Mesendoderm (in vitro differentiated cells): ENCODE results near the gene SENP8.

Source experiments
- DNase-seq: peaks from one replicate; pipeline ENCODE4 v3.0.0; 2013
- H2AK5ac ChIP-seq: 2 replicates; pipeline ENCODE4 v1.6.1; 2013; ENCODE audit warnings: low read length, inconsistent platforms
- H2BK120ac ChIP-seq: 2 replicates; pipeline ENCODE4 v1.6.1; 2013; ENCODE audit warnings: low read depth, mild to moderate bottlenecking, low read length, moderate library complexity, mixed read lengths
- H2BK15ac ChIP-seq: replicated peaks from 2 replicates; pipeline ENCODE4 v1.6.1; 2013; ENCODE audit warnings: low read depth, mild to moderate bottlenecking, moderate library complexity
- H2BK5ac ChIP-seq: 2 replicates; pipeline ENCODE4 v1.6.1; 2013; ENCODE audit warnings: low read length, inconsistent platforms
- H3K18ac ChIP-seq: 2 replicates; pipeline ENCODE4 v1.6.1; 2013; ENCODE audit warnings: mild to moderate bottlenecking, low read length, mixed read lengths
- H3K23ac ChIP-seq: one replicate; pipeline ENCODE4 v1.6.1; 2013; ENCODE audit warnings: low read length
- H3K27ac ChIP-seq: 2 replicates; pipeline ENCODE4 v1.5.1; 2013; ENCODE audit warnings: low read depth, mild to moderate bottlenecking, inconsistent platforms, low read length, moderate library complexity
- H3K27me3 ChIP-seq: 2 replicates; pipeline ENCODE4 v1.6.1; 2013; ENCODE audit warnings: low read length, control low read depth, mild to moderate bottlenecking, inconsistent platforms; ENCODE audit not compliant: insufficient read depth, poor library complexity
- H3K36me3 ChIP-seq: 2 replicates; pipeline ENCODE4 v1.6.1; 2013; ENCODE audit warnings: low read length, inconsistent platforms; ENCODE audit not compliant: control insufficient read depth, insufficient read depth
- H3K4ac ChIP-seq: one replicate; pipeline ENCODE4 v1.6.1; 2013; ENCODE audit warnings: low read depth, mild to moderate bottlenecking, low read length, moderate library complexity
- H3K4me1 ChIP-seq: 2 replicates; pipeline ENCODE4 v1.6.1; 2013; ENCODE audit warnings: low read depth, low read length, inconsistent platforms; ENCODE audit not compliant: control insufficient read depth
- H3K4me2 ChIP-seq: 2 replicates; pipeline ENCODE4 v1.6.1; 2013; ENCODE audit warnings: low read length
- H3K4me3 ChIP-seq: 2 replicates; pipeline ENCODE4 v1.5.1; 2013; ENCODE audit warnings: mild to moderate bottlenecking, low read length
- H3K56ac ChIP-seq: one replicate; pipeline ENCODE4 v1.6.1; 2013; ENCODE audit warnings: low read length
- H3K79me1 ChIP-seq: 2 replicates; pipeline ENCODE4 v1.6.1; 2013; ENCODE audit warnings: low read length, inconsistent platforms
- H3K79me2 ChIP-seq: 2 replicates; pipeline ENCODE4 v1.6.1; 2013; ENCODE audit warnings: mild to moderate bottlenecking, low read length; ENCODE audit not compliant: control insufficient read depth, insufficient read depth
- H3K9ac ChIP-seq: 2 replicates; pipeline ENCODE4 v1.6.1; 2013; ENCODE audit warnings: low read length, inconsistent platforms
- H4K5ac ChIP-seq: one replicate; pipeline ENCODE4 v1.6.1; 2013; ENCODE audit warnings: low read length
- H4K8ac ChIP-seq: one replicate; pipeline ENCODE4 v1.6.1; 2013; ENCODE audit warnings: low read depth, mild to moderate bottlenecking, control low read depth, low read length, moderate library complexity
- WGBS: extraction: QIAGEN DNeasy Blood & Tissue Kit; methylation state at CpG from one replicate; pipeline ENCODE4 v1.1.7; 2013; ENCODE audit warnings: low lambda C conversion rate, missing lambda C conversion rate; ENCODE audit not compliant: insufficient coverage; ENCODE audit errors: extremely low coverage; 5-methylcytosine and 5-hydroxymethylcytosine counted together

Gene SENP8

DNA sequence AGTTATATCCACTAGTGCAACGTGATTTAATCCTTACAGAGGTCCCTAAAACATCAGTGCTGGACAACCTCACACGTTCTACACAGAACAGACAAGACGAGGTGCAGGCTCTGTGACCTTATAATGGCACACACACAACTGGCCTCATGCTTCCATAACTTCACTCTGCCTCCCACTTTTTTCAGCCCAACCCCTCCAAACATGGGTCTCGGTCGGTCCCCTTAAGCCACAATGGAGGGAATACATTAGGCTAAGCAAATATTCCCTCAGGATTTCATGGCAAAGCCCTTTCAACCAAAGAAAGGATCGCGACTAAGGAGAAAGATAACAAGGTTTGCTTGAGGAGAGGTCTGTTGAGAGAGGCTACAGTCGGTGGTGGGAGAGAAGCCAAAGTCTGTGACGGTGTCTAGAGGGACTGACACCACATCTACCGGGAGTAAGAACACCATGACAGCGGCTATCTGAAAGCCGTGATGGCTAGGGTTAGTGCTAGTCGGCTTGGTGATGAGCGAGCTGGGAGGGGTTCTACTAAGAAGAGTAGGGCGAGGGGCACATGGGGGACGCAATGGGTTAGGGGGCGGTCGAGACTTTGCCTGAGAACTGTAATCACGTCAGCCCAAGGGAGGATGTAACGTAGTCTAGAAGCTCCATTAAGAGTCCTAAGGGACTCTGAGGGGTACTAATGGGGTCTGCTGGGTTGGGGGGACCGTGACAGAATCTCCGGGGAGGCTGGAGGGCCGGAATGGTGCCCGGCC is 1.3 kb upstream of the SENP8 start:
- WGBS = no CpG with 5 or more reads among the region's 24 CpGs
- Histone ChIP-seq H3K79me1 (peaks cover 3% of the 10 kb centered on the region), H4K8ac (no peak overlapping the region), H3K18ac (no peak overlapping the region), H3K79me2 (no peaks in the 10 kb centered on the region), H3K4me2 (peak overlapping the region; percentile 85), H2BK15ac (no peak overlapping the region), H3K36me3 (no peaks in the 10 kb centered on the region), H4K5ac (no peak overlapping the region), H3K56ac (peak overlapping the region; percentile 78), H2BK5ac (no peak overlapping the region), H3K4ac (no peak overlapping the region), H3K27ac (no peak overlapping the region), H3K27me3 (no peaks in the 10 kb centered on the region), H2AK5ac (no peak overlapping the region), H3K4me1 (no peaks in the 10 kb centered on the region), H3K4me3 (peak overlapping the region; percentile 53), H3K9ac (peak overlapping the region; percentile 74), H3K23ac (no peak overlapping the region), H2BK120ac (no peak overlapping the region)
- peak; percentile 56 for DNase-seq

DNA sequence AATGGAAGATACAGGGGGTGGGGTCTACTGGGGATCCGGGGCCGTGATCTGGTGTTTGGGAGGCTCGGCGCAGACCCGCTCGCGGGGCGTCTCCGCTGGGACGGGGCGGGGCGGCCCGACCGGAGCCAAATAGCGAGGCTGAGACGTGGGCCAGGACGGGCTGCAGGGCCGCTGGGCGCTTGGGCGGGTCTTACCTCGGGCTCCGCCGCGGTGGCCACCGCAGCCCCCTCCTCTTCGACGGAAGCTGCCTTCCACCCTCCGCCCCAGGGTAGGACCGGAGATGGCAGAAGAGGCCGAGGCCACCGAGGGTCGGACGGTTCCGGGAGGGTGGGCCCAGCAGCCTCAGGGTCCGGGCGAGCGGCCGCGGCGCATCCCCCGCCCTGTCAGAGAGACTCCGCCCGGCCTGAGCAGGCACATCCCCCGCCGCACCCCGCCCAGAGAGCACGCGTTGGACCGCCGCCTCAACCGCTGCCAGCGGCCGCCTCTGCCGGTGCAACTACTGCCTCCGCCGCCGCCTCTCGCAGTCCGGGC is 652 bp upstream of the SENP8 start:
- Histone ChIP-seq H3K4me1 (no peaks in the 10 kb centered on the region), H3K36me3 (no peaks in the 10 kb centered on the region), H4K5ac (no peak overlapping the region), H3K18ac (peak overlapping the region; percentile 29), H3K4me3 (peak overlapping the region; percentile 53), H3K4ac (no peak overlapping the region), H3K9ac (peak overlapping the region; percentile 74), H3K79me2 (no peaks in the 10 kb centered on the region), H3K27me3 (no peaks in the 10 kb centered on the region), H3K27ac (peak overlapping the region; percentile 74), H2BK5ac (no peak overlapping the region), H2BK120ac (no peak overlapping the region), H4K8ac (no peak overlapping the region), H3K23ac (no peak overlapping the region), H2BK15ac (no peak overlapping the region), H3K4me2 (peak overlapping the region; percentile 85), H3K56ac (peak overlapping the region; percentile 78), H2AK5ac (no peak overlapping the region), H3K79me1 (peaks cover 3% of the 10 kb centered on the region)
- DNase-seq = peak; percentile 84
- no CpG with 5 or more reads among the region's 59 CpGs for WGBS

DNA sequence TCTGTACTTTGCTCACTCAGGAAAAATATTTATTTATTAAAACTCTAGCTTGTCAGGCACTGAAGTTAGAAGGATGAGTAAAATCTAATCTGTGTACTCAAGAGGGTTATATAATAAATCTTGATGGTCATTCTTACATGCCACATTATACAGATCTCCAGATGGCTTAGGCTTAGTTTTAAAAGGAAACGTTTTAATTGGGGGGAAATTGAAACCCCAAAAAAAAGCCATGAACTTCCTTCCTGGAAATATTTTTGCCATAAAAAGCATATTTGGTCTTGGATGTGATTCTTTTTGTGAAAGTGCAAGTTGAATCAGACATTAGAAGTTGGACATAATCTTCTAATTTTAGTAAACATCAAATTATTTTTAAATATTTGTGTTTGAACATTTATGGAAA is 6.0 kb downstream of the SENP8 start:
- DNase-seq = no peak
- no peak overlapping the region for H3K4me3 ChIP-seq
- H3K23ac ChIP-seq = no peak overlapping the region
- H3K9ac ChIP-seq = no peak overlapping the region
- no CpG with 5 or more reads among the region's 1 CpG for WGBS
- no peak overlapping the region for H3K27ac ChIP-seq
- H3K36me3 ChIP-seq = no peaks in the 10 kb centered on the region
- H2BK120ac ChIP-seq = no peak overlapping the region
- H3K4me2 ChIP-seq = no peak overlapping the region
- no peak overlapping the region for H2AK5ac ChIP-seq
- no peak overlapping the region for H4K5ac ChIP-seq
- no peaks in the 10 kb centered on the region for H3K79me1 ChIP-seq
- H4K8ac ChIP-seq = no peak overlapping the region
- H2BK15ac ChIP-seq = no peak overlapping the region
- H3K18ac ChIP-seq = no peak overlapping the region
- no peak overlapping the region for H3K56ac ChIP-seq
- H3K4me1 ChIP-seq = no peaks in the 10 kb centered on the region
- no peaks in the 10 kb centered on the region for H3K27me3 ChIP-seq
- no peak overlapping the region for H3K4ac ChIP-seq
- no peaks in the 10 kb centered on the region for H3K79me2 ChIP-seq
- H2BK5ac ChIP-seq = no peak overlapping the region

DNA sequence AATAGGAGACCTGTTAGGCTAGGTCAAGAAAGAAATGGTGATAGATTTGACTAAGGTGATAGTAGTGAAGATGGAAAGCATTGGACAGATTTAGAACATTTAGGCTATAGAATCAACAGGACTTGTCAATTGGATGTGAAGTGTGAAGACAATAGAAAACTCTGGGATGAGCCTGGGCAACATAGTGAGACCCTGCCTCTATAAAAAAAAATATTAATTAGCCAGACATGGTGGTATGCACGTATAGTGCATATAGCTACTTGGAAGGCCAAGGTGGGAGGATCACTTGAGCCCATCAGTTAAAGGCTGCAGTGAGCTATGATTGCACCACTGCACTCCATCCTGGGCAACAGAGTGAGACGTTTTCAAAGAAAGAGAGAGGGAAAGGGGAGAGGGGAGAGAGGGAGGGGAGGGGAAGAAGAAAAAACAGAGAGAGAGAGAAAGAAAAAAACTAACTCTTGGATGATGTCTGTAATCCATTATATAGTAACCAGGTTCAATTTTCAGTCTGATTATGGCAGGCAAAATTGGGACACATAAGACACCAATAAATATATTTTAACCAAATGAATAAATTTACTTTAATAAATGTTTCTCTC is 9.6 kb downstream of the SENP8 start:
- Histone ChIP-seq H2BK15ac (no peak overlapping the region), H2BK5ac (no peak overlapping the region), H3K4me2 (no peak overlapping the region), H3K23ac (no peak overlapping the region), H3K4ac (no peak overlapping the region), H4K8ac (no peak overlapping the region), H4K5ac (no peak overlapping the region), H3K56ac (no peak overlapping the region), H3K27ac (no peak overlapping the region), H3K79me2 (no peaks in the 10 kb centered on the region), H2BK120ac (no peak overlapping the region), H3K4me1 (no peaks in the 10 kb centered on the region), H3K79me1 (no peaks in the 10 kb centered on the region), H3K9ac (no peak overlapping the region), H3K4me3 (no peak overlapping the region), H3K36me3 (no peaks in the 10 kb centered on the region), H2AK5ac (no peak overlapping the region), H3K27me3 (no peaks in the 10 kb centered on the region), H3K18ac (no peak overlapping the region)
- WGBS = no CpG with 5 or more reads among the region's 2 CpGs
- no peak for DNase-seq

DNA sequence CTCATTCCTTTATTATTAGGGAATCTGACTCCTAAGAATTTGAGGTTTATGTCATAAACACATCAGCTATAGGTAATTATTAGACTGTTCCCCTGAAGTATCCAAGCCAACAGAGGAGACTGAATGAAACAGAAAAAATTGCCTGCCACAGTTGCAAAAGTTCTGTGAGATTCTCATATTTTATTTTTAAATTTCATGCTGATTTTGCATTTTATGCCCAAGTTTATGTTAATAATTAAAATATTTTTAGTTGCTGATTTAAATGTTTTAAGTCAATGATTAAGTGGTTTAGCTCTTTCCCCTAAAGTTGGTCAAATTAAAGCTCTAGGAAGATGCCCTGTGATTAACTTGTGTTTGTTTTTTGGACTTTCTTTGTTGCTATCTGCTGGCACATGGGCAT is 10.2 kb downstream of the SENP8 start:
- Histone ChIP-seq H2BK120ac (no peak overlapping the region), H2AK5ac (no peak overlapping the region)

More for the DNA sequence above, 10.2 kb downstream of the SENP8 start:
- H3K36me3 ChIP-seq = no peaks in the 10 kb centered on the region
- DNase-seq = no peak
- no peak overlapping the region for H3K4me2 ChIP-seq
- H3K4ac ChIP-seq = no peak overlapping the region
- H3K9ac ChIP-seq = no peak overlapping the region
- H3K27ac ChIP-seq = no peak overlapping the region
- no peaks in the 10 kb centered on the region for H3K4me1 ChIP-seq
- no peak overlapping the region for H3K4me3 ChIP-seq
- no peak overlapping the region for H4K5ac ChIP-seq
- no peak overlapping the region for H3K18ac ChIP-seq
- H3K79me1 ChIP-seq = no peaks in the 10 kb centered on the region
- H2BK5ac ChIP-seq = no peak overlapping the region
- H3K27me3 ChIP-seq = no peaks in the 10 kb centered on the region
- H3K56ac ChIP-seq = no peak overlapping the region
- no peak overlapping the region for H2BK15ac ChIP-seq
- H4K8ac ChIP-seq = no peak overlapping the region
- H3K23ac ChIP-seq = no peak overlapping the region
- H3K79me2 ChIP-seq = no peaks in the 10 kb centered on the region
